Liver (tissue), 3 donors: ENCODE results near the gene PAN3.

Experiments
- CTCF ChIP-seq: fragments of 150-350 bp; IDR thresholded peaks from 2 replicates; pipeline ENCODE4 v1.5.1; 2017; ENCODE audit warnings: improper control_type of control experiment, low read depth, low read length; ENCODE audit not compliant: missing input control
- EGR1 ChIP-seq, 2 donors: IDR thresholded peaks; 2 replicates each; pipeline ENCODE4 v1.6.1; 2016 to 2018; ENCODE audit warnings: antibody characterized with exemption in 2 of 2, low read depth in 2 of 2
- REST ChIP-seq: IDR thresholded peaks from 2 replicates; pipeline ENCODE4 v1.6.1; 2016; ENCODE audit warnings: antibody characterized with exemption, mild to moderate bottlenecking
- YY1 ChIP-seq: IDR thresholded peaks from 2 replicates; pipeline ENCODE4 v1.6.1; 2016; ENCODE audit warnings: antibody characterized with exemption, mild to moderate bottlenecking
- ZBTB33 ChIP-seq: IDR thresholded peaks from 2 replicates; pipeline ENCODE4 v1.6.1; 2016; ENCODE audit warnings: antibody characterized with exemption
- donor health status: healthy.
- donor health status: healthy.

- TF ChIP-seq REST (no peak), EGR1 (IDR thresholded peaks at IDR 0.05; ENCODE audit: low read depth in 2 of 2) (no peak), CTCF (no peak), YY1 (no peak), ZBTB33 (no peak)
Measured at GRCh38 chr13:28220166-28220565, 81.8 kb downstream of the PAN3 start.
